Measurements from ENCODE around the gene ACAP2. TPM values are rescaled to one million over a fixed set of nuclear protein-coding genes. Genes with fewer than 3 reads are reported as not detected.

The ACAP2 gene
- total and polyA plus RNA-seq, 12 donors: 4.3 to 26.7 (median 15.0) TPM

DNA sequence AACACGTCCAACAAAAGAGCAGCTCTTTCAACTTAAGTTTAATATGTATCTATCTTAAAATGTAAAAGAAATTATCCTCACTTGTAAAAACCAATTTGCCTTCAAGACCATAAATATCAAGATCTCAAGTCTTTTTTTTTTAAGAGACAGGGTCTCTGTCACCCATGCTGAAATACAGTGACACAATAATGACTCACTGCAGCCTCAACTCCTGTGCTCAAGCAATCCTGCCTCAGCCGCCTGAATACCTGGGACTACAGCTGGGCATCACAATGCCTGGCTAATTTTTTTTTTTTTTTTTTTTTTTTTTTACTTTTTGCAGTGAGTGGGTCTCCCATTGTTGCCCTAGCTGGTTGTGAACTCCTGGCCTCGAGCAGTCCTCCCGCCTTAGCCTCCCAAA lies 26.0 kb downstream of the ACAP2 start:
- H3K27ac ChIP-seq: no peak overlapping the region
- WGBS, 2 donors: 94 to 95% methylated on average over 4 of the region's 4 CpGs
- H3K27me3 ChIP-seq: no peaks in the 10 kb centered on the region
- no peaks in the 10 kb centered on the region for H3K36me3 ChIP-seq
- H3K9me3 ChIP-seq: no peaks in the 10 kb centered on the region
- ATAC-seq (no peak), DNase-seq (no peak)
- peaks cover 0 to 13% (median 2%) of the 10 kb centered on the region in 9 donors for H3K4me1 ChIP-seq
- TF ChIP-seq, protein P1, sequence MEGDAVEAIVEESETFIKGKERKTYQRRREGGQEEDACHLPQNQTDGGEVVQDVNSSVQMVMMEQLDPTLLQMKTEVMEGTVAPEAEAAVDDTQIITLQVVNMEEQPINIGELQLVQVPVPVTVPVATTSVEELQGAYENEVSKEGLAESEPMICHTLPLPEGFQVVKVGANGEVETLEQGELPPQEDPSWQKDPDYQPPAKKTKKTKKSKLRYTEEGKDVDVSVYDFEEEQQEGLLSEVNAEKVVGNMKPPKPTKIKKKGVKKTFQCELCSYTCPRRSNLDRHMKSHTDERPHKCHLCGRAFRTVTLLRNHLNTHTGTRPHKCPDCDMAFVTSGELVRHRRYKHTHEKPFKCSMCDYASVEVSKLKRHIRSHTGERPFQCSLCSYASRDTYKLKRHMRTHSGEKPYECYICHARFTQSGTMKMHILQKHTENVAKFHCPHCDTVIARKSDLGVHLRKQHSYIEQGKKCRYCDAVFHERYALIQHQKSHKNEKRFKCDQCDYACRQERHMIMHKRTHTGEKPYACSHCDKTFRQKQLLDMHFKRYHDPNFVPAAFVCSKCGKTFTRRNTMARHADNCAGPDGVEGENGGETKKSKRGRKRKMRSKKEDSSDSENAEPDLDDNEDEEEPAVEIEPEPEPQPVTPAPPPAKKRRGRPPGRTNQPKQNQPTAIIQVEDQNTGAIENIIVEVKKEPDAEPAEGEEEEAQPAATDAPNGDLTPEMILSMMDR (IDR thresholded peaks at IDR 0.05): no peak
- H3K4me3 ChIP-seq: no peak overlapping the region
- intact Hi-C loops (cut with DNase I): loop anchor here in 1 of 10 donors (5.0 kb wide), 1 partner anchor 516 kb away; no protein-coding TSS in a partner anchor

DNA sequence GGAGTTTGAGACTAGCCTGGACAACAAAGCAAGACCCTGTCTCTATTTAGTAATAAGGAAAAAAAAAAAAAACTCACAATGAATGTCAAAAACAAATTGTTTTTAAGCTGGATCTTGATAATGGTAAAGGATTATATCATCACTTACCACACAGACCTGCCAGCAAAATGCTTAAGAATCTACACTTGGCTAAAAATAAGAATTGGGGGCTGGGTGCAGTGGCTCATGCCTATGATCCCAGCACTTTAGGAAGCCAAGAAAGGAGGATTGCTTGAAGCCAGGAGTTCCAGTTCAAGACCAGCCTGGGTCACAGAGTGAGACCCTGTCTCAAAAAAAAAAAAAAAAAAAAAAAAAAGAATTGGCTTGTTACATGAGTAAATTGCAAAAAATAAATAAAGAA lies 31.0 kb downstream of the ACAP2 start:
- Histone ChIP-seq H3K36me3 (peaks cover 0 to 13% (median 0%) of the 10 kb centered on the region in 9 donors), H3K27me3 (no peaks in the 10 kb centered on the region), H3K4me3 (no peak overlapping the region), H3K27ac (no peak overlapping the region), H3K9me3 (no peaks in the 10 kb centered on the region), H3K4me1 (peaks cover 0 to 20% (median 0%) of the 10 kb centered on the region in 9 donors)
- intact Hi-C loops (cut with DNase I): no loop called here
- no peak for DNase-seq
- TF ChIP-seq, protein P1 (IDR thresholded peaks at IDR 0.05): no peak
- ATAC-seq: no peak

DNA sequence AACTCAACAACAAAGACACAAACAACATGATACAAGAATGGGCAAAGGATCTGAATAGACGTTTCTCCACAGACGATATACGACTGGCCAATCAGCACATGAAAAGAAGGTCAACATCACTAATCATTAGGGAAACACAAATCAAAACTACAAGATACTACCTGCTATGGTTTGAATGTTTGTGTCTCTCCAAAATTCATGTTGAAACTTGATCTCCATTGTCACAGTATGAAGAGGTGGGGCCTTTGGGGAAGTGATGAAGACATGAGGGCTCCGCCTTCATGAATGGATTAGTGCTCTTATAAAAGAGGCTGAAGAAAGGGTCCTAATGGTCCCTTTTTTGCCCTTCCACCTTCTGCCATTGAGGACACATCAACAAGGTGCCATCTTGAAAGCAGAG lies 32.3 kb downstream of the ACAP2 start:
- intact Hi-C loops (cut with DNase I): no loop called here
- peaks cover 0 to 13% (median 0%) of the 10 kb centered on the region in 9 donors for H3K36me3 ChIP-seq
- H3K9me3 ChIP-seq: no peaks in the 10 kb centered on the region
- no peak for ATAC-seq
- no peak for DNase-seq
- no peak overlapping the region for H3K4me3 ChIP-seq
- 97 to 98% methylated on average over 4 of the region's 4 CpGs for WGBS, 2 donors
- no peaks in the 10 kb centered on the region for H3K27me3 ChIP-seq
- H3K4me1 ChIP-seq: peaks cover 0 to 29% (median 3%) of the 10 kb centered on the region in 9 donors
- H3K27ac ChIP-seq: no peak overlapping the region
- TF ChIP-seq, protein P1 (IDR thresholded peaks at IDR 0.05): no peak

DNA sequence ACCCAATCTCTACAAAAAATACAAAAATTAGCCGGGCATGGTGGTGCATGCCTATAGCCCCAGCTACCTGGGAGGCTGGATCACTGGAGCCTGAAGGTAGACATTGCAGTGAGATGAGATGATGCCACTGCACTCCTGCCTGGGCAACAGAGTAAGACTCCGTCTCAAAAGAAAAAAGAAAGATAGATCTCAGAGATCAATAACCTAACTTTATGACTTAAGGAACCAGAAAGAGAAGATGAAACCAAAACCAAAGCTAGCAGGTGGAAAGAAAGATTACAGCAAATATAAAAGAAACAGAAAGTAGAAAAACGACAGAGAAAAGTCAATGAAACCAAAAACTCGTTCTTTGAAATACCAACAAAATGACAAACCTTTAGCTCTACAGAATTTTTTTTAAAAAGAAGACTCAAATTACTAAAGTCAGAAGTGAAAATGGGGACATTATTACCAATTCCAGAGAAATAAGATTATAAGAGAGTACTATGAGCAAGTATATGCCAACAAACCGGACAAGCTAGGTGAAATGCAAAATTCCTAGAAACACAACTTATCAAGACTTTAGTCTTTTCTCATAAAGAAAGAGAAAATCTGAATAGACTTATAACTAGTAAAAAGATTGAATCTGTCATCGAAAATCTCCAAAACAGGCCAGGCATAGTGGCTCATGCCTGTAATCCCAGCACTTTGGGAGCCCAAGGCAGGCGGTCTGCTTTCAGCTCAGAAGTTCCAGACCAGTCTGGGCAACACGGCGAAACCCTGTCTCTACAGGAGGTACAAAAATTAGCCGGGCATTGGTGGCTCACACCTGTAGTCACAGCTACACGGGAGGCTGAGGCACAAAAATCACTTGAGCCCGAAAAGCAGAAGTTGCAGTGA lies 35.0 kb downstream of the ACAP2 start:
- ATAC-seq (no peak), DNase-seq (no peak)
- Histone ChIP-seq H3K27ac (no peak overlapping the region), H3K27me3 (no peaks in the 10 kb centered on the region), H3K4me3 (no peak overlapping the region), H3K36me3 (peaks cover 0 to 13% (median 0%) of the 10 kb centered on the region in 9 donors), H3K9me3 (no peaks in the 10 kb centered on the region), H3K4me1 (peaks cover 0 to 39% (median 7%) of the 10 kb centered on the region in 9 donors)
- intact Hi-C loops (cut with DNase I): no loop called here
- TF ChIP-seq, protein P1 (IDR thresholded peaks at IDR 0.05): no peak
- 92 to 99% methylated on average over 12 of the region's 12 CpGs for WGBS, 2 donors

All from heart right ventricle (tissue), 16 donors.